ENCODE results near the gene MIEF2. TPM values are rescaled to one million over a fixed set of nuclear protein-coding genes. Genes with fewer than 3 reads are reported as not detected.

MIEF2 gene
- total RNA-seq, 1 experiment from 2014 or later = 11.2 TPM

GRCh38 chr17:18248811-18249210, 11.7 kb upstream of the MIEF2 start:
- H3K4me3 ChIP-seq (ENCODE audit: low read depth in 2 of 2, low read length in 2 of 2) = no peak overlapping the region
- POLR2A ChIA-PET = no interaction called here
- H3K9me3 ChIP-seq (ENCODE audit: control insufficient read depth, insufficient read depth, low read depth, low read length) = no peaks in the 10 kb centered on the region
- H3K36me3 ChIP-seq (ENCODE audit: control insufficient read depth, insufficient read depth, low read length) = no peaks in the 10 kb centered on the region; the same call in 1 of the 2 replicates
- in situ Hi-C loops (cut with HindIII; ENCODE audit: low pct_unique_long_range_greater_than_20kb, low sequenced_read_pairs) (no loop called here), intact Hi-C loops (cut with micrococcal nuclease; ENCODE audit: unreplicated experiment) (no loop called here)
- TF ChIP-seq POLR2AphosphoS5 (IDR thresholded peaks at IDR 0.05; ENCODE audit: low read depth, low read length) (no peak), REST (IDR thresholded peaks at IDR 0.05; ENCODE audit: insufficient read depth in 1 of 2, low read depth in 2 of 2, low read length in 1 of 2) (no peak), TCF7L2 (IDR thresholded peaks at IDR 0.05; ENCODE audit: low read depth, low read length) (no peak), SIN3A (IDR thresholded peaks at IDR 0.05; ENCODE audit: borderline replicate concordance, insufficient read depth, low read depth, low read length) (no peak)
- TF ChIP-seq, protein P1, sequence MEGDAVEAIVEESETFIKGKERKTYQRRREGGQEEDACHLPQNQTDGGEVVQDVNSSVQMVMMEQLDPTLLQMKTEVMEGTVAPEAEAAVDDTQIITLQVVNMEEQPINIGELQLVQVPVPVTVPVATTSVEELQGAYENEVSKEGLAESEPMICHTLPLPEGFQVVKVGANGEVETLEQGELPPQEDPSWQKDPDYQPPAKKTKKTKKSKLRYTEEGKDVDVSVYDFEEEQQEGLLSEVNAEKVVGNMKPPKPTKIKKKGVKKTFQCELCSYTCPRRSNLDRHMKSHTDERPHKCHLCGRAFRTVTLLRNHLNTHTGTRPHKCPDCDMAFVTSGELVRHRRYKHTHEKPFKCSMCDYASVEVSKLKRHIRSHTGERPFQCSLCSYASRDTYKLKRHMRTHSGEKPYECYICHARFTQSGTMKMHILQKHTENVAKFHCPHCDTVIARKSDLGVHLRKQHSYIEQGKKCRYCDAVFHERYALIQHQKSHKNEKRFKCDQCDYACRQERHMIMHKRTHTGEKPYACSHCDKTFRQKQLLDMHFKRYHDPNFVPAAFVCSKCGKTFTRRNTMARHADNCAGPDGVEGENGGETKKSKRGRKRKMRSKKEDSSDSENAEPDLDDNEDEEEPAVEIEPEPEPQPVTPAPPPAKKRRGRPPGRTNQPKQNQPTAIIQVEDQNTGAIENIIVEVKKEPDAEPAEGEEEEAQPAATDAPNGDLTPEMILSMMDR (IDR thresholded peaks at IDR 0.05) = no peak
- ATAC-seq (no peak), DNase-seq (ENCODE audit: low read depth, low spot score) (no peak)
- CTCF ChIA-PET = no interaction called here
- no peaks in the 10 kb centered on the region for H3K27me3 ChIP-seq (ENCODE audit: control insufficient read depth, insufficient read depth, low read length)
- H3K27ac ChIP-seq (ENCODE audit: low read length) = no peak overlapping the region
- no peaks in the 10 kb centered on the region for H3K4me1 ChIP-seq (ENCODE audit: control insufficient read depth, insufficient read depth, low read length)
- no TSS peak for BruUV-seq (replicated peaks)

DNA sequence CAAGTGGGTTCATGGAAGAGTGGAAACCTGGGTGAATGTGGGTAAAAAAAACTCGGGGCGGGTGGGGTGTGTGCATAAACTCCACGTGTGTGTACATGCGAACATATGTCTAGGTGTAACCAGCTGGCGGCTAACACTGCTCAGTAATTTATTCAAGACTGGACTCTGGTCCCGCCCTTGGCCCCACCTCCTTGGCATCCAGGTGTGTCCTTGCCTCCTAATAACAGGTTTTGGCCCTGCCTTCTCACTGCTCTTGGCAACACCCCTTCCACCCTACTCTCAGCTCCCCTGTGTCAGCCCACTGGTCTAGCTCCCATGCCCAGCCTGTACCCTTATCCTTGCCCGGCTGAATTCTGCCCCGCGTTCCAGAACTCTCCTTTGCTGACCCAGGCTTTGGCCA, 10.2 kb upstream of the MIEF2 start:
- Histone ChIP-seq H3K9me3 (ENCODE audit: control insufficient read depth, insufficient read depth, low read depth, low read length) (no peaks in the 10 kb centered on the region), H3K27me3 (ENCODE audit: control insufficient read depth, insufficient read depth, low read length) (no peaks in the 10 kb centered on the region), H3K4me3 (ENCODE audit: low read depth in 2 of 2, low read length in 2 of 2) (no peak overlapping the region), H3K36me3 (ENCODE audit: control insufficient read depth, insufficient read depth, low read length) (no peaks in the 10 kb centered on the region; the same call in 1 of the 2 replicates), H3K27ac (ENCODE audit: low read length) (no peak overlapping the region), H3K4me1 (ENCODE audit: control insufficient read depth, insufficient read depth, low read length) (no peaks in the 10 kb centered on the region)
- in situ Hi-C loops (cut with HindIII; ENCODE audit: low pct_unique_long_range_greater_than_20kb, low sequenced_read_pairs) (no loop called here), intact Hi-C loops (cut with micrococcal nuclease; ENCODE audit: unreplicated experiment) (no loop called here)
- TF ChIP-seq, protein P1 (IDR thresholded peaks at IDR 0.05) = no peak
- TF ChIP-seq SIN3A (IDR thresholded peaks at IDR 0.05; ENCODE audit: borderline replicate concordance, insufficient read depth, low read depth, low read length) = no peak
- no peak for TF ChIP-seq TCF7L2 (IDR thresholded peaks at IDR 0.05; ENCODE audit: low read depth, low read length)
- TF ChIP-seq POLR2AphosphoS5 (IDR thresholded peaks at IDR 0.05; ENCODE audit: low read depth, low read length) = no peak
- TF ChIP-seq REST (IDR thresholded peaks at IDR 0.05; ENCODE audit: insufficient read depth in 1 of 2, low read depth in 2 of 2, low read length in 1 of 2) = no peak
- DNase-seq (ENCODE audit: low read depth, low spot score) (no peak), ATAC-seq (no peak)
- BruUV-seq (replicated peaks) = no TSS peak
- ChIA-PET POLR2A (no interaction called here), CTCF (no interaction called here)

Data from Panc1 (cell line).